Esophagus (tissue), 2 donors: ENCODE measurements around the gene PBX1. TPM values are rescaled to one million over a fixed set of nuclear protein-coding genes. Genes with fewer than 3 reads are reported as not detected.

Experiments used
- H3K27ac ChIP-seq, 2 donors: one replicate each; pipeline ENCODE4 v1.5.1; 2013; ENCODE audit warnings: low read depth in 2 of 2, mild to moderate bottlenecking in 2 of 2, inconsistent platforms in 1 of 2, low read length in 1 of 2, moderate library complexity in 1 of 2
- H3K27me3 ChIP-seq, 2 donors: one replicate each; pipeline ENCODE4 v1.6.1; 2013; ENCODE audit warnings: low read length in 2 of 2, control low read depth in 1 of 2, mild to moderate bottlenecking in 1 of 2; ENCODE audit not compliant: insufficient read depth in 2 of 2, control insufficient read depth in 1 of 2
- H3K36me3 ChIP-seq, 2 donors: one replicate each; pipeline ENCODE4 v1.6.1; 2013; ENCODE audit warnings: low read length in 1 of 2; ENCODE audit not compliant: control insufficient read depth in 2 of 2, insufficient read depth in 2 of 2
- H3K4me1 ChIP-seq, 2 donors: one replicate each; pipeline ENCODE4 v1.6.1; 2013; ENCODE audit warnings: low read length in 1 of 2; ENCODE audit not compliant: control insufficient read depth in 2 of 2, insufficient read depth in 2 of 2
- H3K4me3 ChIP-seq, 2 donors: one replicate each; pipeline ENCODE4 v1.5.1; 2013; ENCODE audit warnings: low read length in 2 of 2, mild to moderate bottlenecking in 2 of 2, low read depth in 1 of 2, moderate library complexity in 1 of 2
- H3K9me3 ChIP-seq, 2 donors: one replicate each; pipeline ENCODE4 v1.6.1; 2013; ENCODE audit warnings: mild to moderate bottlenecking in 2 of 2, low read depth in 1 of 2, low read length in 1 of 2, moderate library complexity in 1 of 2; ENCODE audit not compliant: control insufficient read depth in 2 of 2, insufficient read depth in 1 of 2
- WGBS, 2 donors: extraction: QIAGEN DNeasy Blood & Tissue Kit; methylation state at CpG; one replicate each; pipeline ENCODE4 v1.1.7; 2013; 5-methylcytosine and 5-hydroxymethylcytosine counted together
- polyA plus RNA-seq, 2 donors: library from polyadenylated mRNA; stranded (reverse); fragments of 200-250 nt; gene quantifications; one replicate each; pipeline ENCODE4 v1.2.3, GENCODE V29; 2013
- donor health status: healthy with polysubstance abuse.
- donor health status: Bipolar disorder and iron deficiency.

PBX1 gene
- polyA plus RNA-seq, 2 donors, result 8.1 to 10.5 TPM

DNA sequence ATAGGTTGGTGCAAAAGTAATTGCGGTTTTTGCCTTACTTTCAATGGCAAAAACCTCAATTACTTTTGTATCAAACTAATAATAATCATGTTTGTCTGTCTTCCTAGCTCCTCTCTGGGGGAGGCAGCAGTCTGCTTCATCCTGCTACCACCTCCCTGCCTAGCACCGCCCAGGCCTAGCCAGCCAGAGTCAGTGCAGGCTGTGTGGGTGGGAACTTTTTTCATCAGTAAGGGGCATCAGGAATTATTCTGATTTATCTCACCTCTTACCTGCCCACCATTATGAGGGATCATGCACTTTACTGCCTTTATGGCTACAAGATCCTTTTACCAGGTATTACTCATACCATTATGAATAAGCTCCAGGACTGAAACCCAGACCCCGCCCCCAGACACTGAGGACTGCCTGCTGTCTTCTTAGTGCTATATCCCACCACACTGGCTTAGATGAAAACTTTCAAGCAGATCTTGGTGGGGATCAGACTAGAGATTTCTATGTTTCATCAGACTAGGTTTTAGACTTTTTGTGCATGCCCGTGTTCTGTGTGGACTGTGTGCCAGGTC lies 116.4 kb downstream of the PBX1 start:
- Histone ChIP-seq H3K27ac (no peak overlapping the region), H3K4me3 (no peak overlapping the region), H3K4me1 (peaks cover 0 to 14% of the 10 kb centered on the region in 2 donors), H3K27me3 (no peaks in the 10 kb centered on the region), H3K36me3 (no peaks in the 10 kb centered on the region), H3K9me3 (no peaks in the 10 kb centered on the region)
- 86 to 91% methylated on average over 4 of the region's 4 CpGs for WGBS, 2 donors

DNA sequence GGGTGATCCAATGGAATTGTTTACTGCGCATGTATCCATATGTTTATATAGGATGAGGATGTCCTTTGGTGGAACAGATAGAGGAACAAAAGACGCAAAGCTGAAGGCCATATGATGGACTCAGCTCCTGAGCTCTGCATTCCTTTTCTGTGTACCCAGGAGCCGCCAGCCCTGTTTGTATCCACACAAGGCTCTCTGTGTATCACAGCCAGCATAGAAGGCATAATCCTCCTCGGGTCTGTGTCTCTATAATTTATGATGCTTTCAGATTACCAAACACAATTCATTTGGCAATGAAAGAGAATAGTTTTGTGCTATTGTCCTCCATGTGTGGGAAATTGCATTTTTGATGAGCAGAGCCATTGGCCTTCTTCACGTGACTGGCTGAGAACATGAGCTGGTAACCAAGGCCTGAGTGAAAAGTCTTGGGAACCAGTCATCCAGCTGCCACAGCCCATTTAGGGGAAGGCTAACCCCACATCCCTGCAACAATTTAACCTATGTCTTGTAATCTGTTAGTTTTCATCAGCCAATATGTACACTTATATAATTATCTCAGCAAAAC lies 119.2 kb downstream of the PBX1 start:
- Histone ChIP-seq H3K27ac (no peak overlapping the region), H3K36me3 (no peaks in the 10 kb centered on the region), H3K9me3 (no peaks in the 10 kb centered on the region), H3K27me3 (no peaks in the 10 kb centered on the region), H3K4me3 (no peak overlapping the region), H3K4me1 (peaks cover 0 to 8% of the 10 kb centered on the region in 2 donors)
- 74 to 83% methylated on average over 5 of the region's 5 CpGs for WGBS, 2 donors

DNA sequence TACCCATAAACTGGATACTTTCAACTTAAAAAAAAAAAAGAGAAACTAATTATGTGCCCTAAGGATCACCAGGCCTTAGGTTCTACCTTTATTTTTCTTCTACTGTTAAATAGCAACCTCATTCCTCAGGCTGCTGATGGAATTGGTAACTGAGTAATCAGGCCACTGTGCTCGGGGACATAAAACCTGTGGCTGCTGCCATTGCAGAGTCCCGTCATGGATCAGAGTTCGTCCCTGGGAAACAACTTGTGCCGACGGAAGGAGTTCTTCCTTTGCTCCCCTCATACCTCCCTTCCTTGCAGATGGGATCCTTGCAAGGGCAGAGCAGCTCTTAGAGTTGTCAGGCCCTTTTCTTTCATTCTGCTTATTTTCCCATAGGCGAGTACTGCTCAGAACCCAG lies 123.6 kb downstream of the PBX1 start:
- H3K36me3 ChIP-seq, result no peaks in the 10 kb centered on the region
- WGBS, 2 donors, result 94% methylated on average over 6 of the region's 6 CpGs
- H3K27ac ChIP-seq, result no peak overlapping the region

DNA sequence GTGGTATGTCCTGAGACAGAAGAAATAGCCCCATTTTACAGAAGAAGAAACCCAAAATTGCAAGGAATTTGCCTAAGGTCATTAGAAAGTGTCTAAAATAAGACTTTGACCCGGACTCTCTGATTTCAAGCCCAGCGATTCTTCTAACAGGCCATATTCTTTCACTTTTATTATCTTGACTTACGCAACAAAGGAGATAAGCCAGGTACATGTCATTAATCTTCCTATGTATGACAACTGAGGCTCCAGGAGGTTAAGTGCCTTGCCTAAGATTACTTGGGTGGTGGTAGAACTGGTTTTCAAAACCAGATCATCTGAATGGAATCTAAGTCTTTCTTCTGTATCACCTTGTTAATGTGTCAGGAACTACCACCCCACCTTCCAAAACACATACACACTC lies 124.3 kb downstream of the PBX1 start:
- no peaks in the 10 kb centered on the region for H3K27me3 ChIP-seq
- no peaks in the 10 kb centered on the region for H3K9me3 ChIP-seq
- peaks cover 0 to 2% of the 10 kb centered on the region in 2 donors for H3K4me1 ChIP-seq
- H3K27ac ChIP-seq, result no peak overlapping the region
- H3K4me3 ChIP-seq, result peak overlapping the region in 1 of 2 donors; percentile 27
- H3K36me3 ChIP-seq, result no peaks in the 10 kb centered on the region
- WGBS, 2 donors, result 37 to 54% methylated on average over 3 of the region's 3 CpGs

More for the DNA sequence above, 123.6 kb downstream of the PBX1 start:
- no peak overlapping the region for H3K4me3 ChIP-seq
- peaks cover 0 to 2% of the 10 kb centered on the region in 2 donors for H3K4me1 ChIP-seq
- H3K9me3 ChIP-seq, result no peaks in the 10 kb centered on the region
- H3K27me3 ChIP-seq, result no peaks in the 10 kb centered on the region

DNA sequence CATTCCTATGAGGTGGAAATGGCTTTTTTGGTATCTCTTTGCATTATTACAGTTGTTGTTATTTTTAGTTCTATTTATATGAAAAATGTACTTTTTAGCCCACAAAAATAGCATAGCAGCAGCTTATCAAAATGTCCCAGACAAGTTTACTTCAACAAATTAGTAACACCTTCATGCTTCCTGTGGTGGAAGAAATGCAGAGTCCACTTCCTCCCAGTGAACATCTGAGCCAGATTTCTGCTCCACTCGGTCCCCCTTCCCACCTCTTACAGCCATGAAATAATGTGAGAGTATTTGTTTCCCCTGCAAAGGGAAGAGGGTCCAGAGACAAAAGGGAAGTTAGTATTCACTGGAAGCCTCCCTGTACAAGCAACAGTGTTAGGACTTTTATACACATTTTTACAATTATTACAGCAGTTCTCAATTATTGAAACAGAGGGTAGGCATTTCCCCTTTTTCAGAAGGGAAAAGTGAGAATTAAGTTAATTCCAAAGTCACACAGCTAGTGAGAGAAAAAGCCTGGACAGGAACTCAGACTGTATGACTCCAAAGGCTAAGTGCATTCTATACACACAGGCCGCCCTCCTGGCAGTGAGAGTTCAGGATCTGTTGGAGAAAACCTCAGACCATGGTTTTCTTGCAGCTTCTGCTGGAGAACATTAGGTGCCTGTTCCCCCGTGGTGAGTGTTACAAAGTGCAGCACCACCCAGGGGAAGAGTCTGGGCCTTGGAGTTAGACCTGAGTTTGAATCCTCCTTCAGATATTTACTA lies 126.5 kb downstream of the PBX1 start:
- H3K27me3 ChIP-seq, result no peaks in the 10 kb centered on the region
- no peak overlapping the region for H3K27ac ChIP-seq
- no peaks in the 10 kb centered on the region for H3K36me3 ChIP-seq
- peaks cover 0 to 4% of the 10 kb centered on the region in 2 donors for H3K4me1 ChIP-seq
- H3K9me3 ChIP-seq, result no peaks in the 10 kb centered on the region
- 71% methylated on average over 3 of the region's 3 CpGs for WGBS, 2 donors
- no peak overlapping the region for H3K4me3 ChIP-seq

DNA sequence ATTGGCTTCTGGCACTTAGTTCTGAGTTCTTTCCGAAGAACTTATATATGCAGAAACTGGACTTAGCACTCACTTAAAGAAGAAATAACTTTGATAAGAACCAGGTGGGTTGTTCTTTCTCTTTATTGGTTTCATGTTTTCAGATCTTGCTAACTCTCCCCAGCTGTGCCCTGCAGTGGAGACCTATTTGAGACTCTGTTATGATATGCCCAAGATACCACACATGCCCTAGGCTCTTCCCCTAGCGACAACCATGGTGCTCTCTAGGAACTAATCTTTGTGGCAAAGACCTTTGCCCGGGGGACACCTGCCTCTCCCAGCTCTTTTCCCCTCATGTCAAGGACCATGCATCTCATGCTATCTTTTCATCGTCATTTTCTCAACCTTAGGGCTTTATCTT lies 128.8 kb downstream of the PBX1 start:
- Histone ChIP-seq H3K9me3 (no peaks in the 10 kb centered on the region), H3K27me3 (no peaks in the 10 kb centered on the region), H3K4me3 (no peak overlapping the region), H3K4me1 (peaks cover 0 to 2% of the 10 kb centered on the region in 2 donors), H3K36me3 (no peaks in the 10 kb centered on the region), H3K27ac (no peak overlapping the region)
- WGBS, 2 donors, result 77 to 91% methylated on average over 4 of the region's 4 CpGs

DNA sequence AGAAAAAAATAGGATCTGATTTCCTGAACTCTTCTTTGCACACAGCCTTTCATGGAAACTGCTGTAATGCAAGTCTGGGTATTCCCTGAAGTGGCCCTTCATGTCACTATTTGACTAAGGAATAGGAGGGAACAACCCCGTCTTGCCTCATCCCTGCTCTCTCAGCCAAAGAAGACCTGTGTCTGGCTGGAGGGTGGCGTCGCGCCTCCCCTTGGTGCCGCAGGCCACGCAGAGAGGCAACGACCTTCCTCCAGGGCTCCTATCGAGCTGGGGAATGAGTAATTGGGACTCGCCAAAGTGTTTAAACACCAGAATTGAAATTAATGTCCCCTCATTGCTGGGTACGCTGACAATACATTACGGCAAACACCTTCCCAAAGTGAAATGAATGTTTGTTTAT lies 129.8 kb downstream of the PBX1 start:
- peaks cover 0 to 2% of the 10 kb centered on the region in 2 donors for H3K4me1 ChIP-seq
- no peak overlapping the region for H3K4me3 ChIP-seq
- no peaks in the 10 kb centered on the region for H3K27me3 ChIP-seq
- WGBS, 2 donors, result 86 to 90% methylated on average over 11 of the region's 11 CpGs
- no peaks in the 10 kb centered on the region for H3K36me3 ChIP-seq
- H3K9me3 ChIP-seq, result no peaks in the 10 kb centered on the region
- no peak overlapping the region for H3K27ac ChIP-seq

DNA sequence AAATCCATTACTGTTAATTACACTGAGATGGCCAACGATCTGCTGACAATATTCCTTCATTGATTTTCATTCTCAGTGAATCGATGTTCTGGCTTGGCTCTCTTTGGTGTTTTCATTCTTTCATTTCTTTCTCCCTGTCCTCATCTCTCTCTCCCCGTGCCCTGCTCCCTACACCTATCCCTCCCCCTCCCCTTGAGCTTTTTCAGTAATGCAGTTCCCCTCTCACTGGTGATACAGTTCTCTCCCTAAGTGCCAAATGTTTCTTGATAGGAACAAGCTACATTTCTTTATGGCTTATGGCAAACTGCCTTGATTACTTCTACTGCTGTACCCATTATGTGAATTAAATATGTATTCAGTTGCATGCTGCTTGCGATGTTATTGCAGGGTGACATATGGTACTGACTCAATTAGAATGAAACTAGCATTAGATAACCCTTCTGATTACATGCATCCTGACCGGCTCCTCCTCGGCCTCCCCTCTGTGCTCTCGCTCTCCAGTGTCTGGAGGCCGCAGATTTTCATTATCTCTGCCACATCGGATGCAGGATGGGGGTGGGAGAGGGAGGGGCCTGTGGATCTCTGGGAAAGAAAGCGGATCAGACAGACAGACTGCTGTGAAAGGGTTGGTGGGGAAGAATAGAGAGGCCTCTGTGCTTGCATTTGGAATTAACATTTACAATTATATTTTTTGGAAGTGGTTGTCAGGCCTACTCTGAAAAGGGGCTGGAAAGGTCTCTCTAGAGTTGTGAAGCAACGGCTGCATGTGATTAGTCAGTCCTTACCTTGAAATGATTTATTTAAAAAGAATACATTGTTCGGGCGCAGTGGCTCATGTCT lies 130.9 kb downstream of the PBX1 start:
- Histone ChIP-seq H3K27ac (no peak overlapping the region), H3K27me3 (no peaks in the 10 kb centered on the region), H3K4me1 (peaks cover 0 to 2% of the 10 kb centered on the region in 2 donors), H3K36me3 (no peaks in the 10 kb centered on the region), H3K4me3 (no peak overlapping the region), H3K9me3 (no peaks in the 10 kb centered on the region)
- 78 to 81% methylated on average over 13 of the region's 13 CpGs for WGBS, 2 donors

DNA sequence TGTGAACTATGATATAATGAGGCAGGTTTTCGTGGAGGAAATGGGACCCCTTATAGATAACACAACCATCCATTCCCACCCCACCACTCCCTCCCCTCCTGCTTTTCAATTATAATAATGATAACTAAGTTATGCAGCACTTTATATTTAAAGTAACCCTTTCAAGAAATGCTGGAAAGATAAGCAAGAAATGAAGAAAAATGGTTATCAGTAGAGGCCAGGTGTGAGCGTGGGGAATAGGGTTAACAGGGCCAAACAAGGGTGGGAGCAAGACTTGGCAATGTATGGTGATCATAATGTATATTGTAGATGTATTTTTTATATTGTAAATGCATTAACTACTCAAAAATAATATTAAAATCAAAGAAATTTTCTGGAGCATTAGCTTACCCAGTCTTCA lies 133.4 kb downstream of the PBX1 start:
- H3K9me3 ChIP-seq, result no peaks in the 10 kb centered on the region
- H3K4me1 ChIP-seq, result peaks cover 0 to 2% of the 10 kb centered on the region in 2 donors
- no peak overlapping the region for H3K4me3 ChIP-seq
- WGBS, 2 donors, result 93 to 96% methylated on average over 2 of the region's 2 CpGs
- H3K27ac ChIP-seq, result no peak overlapping the region
- no peaks in the 10 kb centered on the region for H3K36me3 ChIP-seq
- no peaks in the 10 kb centered on the region for H3K27me3 ChIP-seq
